ENCODE results near the gene INSL4.

INSL4 gene

GRCh38 chr9:5188060-5188984 lies 42.9 kb upstream of the INSL4 start:
- no peaks in the 10 kb centered on the region for H3K27me3 ChIP-seq (ENCODE audit: insufficient read depth, low read depth)
- no peaks in the 10 kb centered on the region for H3K79me2 ChIP-seq (ENCODE audit: insufficient read depth, low read depth)
- no peak overlapping the region for H3K4me3 ChIP-seq (IDR thresholded peaks at IDR 0.05; ENCODE audit: insufficient read depth, low read depth, low read length)
- H4K20me1 ChIP-seq (ENCODE audit: insufficient read depth): no peaks in the 10 kb centered on the region
- no peak overlapping the region for H2AFZ ChIP-seq (ENCODE audit: low read depth)
- H3K4me1 ChIP-seq (ENCODE audit: low read depth, poor library complexity, severe bottlenecking): no peaks in the 10 kb centered on the region
- H3K36me3 ChIP-seq (ENCODE audit: insufficient read depth): no peaks in the 10 kb centered on the region
- no peak overlapping the region for H3K27ac ChIP-seq
- H3K9ac ChIP-seq: no peak overlapping the region
- H3K4me2 ChIP-seq: no peak overlapping the region
- no peak for TF ChIP-seq CTCF (conservative IDR thresholded peaks at IDR 0.05; ENCODE audit: low read depth, low read length)

GRCh38 chr9:5191985-5192384 lies 39.2 kb upstream of the INSL4 start:
- no peaks in the 10 kb centered on the region for H3K79me2 ChIP-seq (ENCODE audit: insufficient read depth, low read depth)
- no peak for TF ChIP-seq CTCF (conservative IDR thresholded peaks at IDR 0.05; ENCODE audit: low read depth, low read length)
- H3K4me2 ChIP-seq: no peak overlapping the region
- no peak overlapping the region for H3K4me3 ChIP-seq (IDR thresholded peaks at IDR 0.05; ENCODE audit: insufficient read depth, low read depth, low read length)
- H4K20me1 ChIP-seq (ENCODE audit: insufficient read depth): no peaks in the 10 kb centered on the region
- H3K27ac ChIP-seq: no peak overlapping the region
- H3K4me1 ChIP-seq (ENCODE audit: low read depth, poor library complexity, severe bottlenecking): no peaks in the 10 kb centered on the region
- H3K27me3 ChIP-seq (ENCODE audit: insufficient read depth, low read depth): no peaks in the 10 kb centered on the region
- H2AFZ ChIP-seq (ENCODE audit: low read depth): no peak overlapping the region
- no peaks in the 10 kb centered on the region for H3K36me3 ChIP-seq (ENCODE audit: insufficient read depth)
- H3K9ac ChIP-seq: no peak overlapping the region

GRCh38 chr9:5193345-5193744 lies 37.9 kb upstream of the INSL4 start:
- Histone ChIP-seq H3K27ac (no peak overlapping the region), H2AFZ (ENCODE audit: low read depth) (no peak overlapping the region), H3K4me1 (ENCODE audit: low read depth, poor library complexity, severe bottlenecking) (no peaks in the 10 kb centered on the region), H3K9ac (no peak overlapping the region), H4K20me1 (ENCODE audit: insufficient read depth) (no peaks in the 10 kb centered on the region), H3K4me3 (IDR thresholded peaks at IDR 0.05; ENCODE audit: insufficient read depth, low read depth, low read length) (no peak overlapping the region), H3K36me3 (ENCODE audit: insufficient read depth) (no peaks in the 10 kb centered on the region), H3K79me2 (ENCODE audit: insufficient read depth, low read depth) (no peaks in the 10 kb centered on the region), H3K4me2 (no peak overlapping the region), H3K27me3 (ENCODE audit: insufficient read depth, low read depth) (no peaks in the 10 kb centered on the region)
- TF ChIP-seq CTCF (conservative IDR thresholded peaks at IDR 0.05; ENCODE audit: low read depth, low read length): no peak

- Histone ChIP-seq H3K9ac (no peak overlapping the region), H3K36me3 (ENCODE audit: insufficient read depth) (no peaks in the 10 kb centered on the region), H3K27me3 (ENCODE audit: insufficient read depth, low read depth) (no peaks in the 10 kb centered on the region), H2AFZ (ENCODE audit: low read depth) (no peak overlapping the region), H3K79me2 (ENCODE audit: insufficient read depth, low read depth) (no peaks in the 10 kb centered on the region), H3K4me1 (ENCODE audit: low read depth, poor library complexity, severe bottlenecking) (no peaks in the 10 kb centered on the region), H3K27ac (no peak overlapping the region), H3K4me2 (no peak overlapping the region), H4K20me1 (ENCODE audit: insufficient read depth) (no peaks in the 10 kb centered on the region), H3K4me3 (IDR thresholded peaks at IDR 0.05; ENCODE audit: insufficient read depth, low read depth, low read length) (no peak overlapping the region)
- TF ChIP-seq CTCF (conservative IDR thresholded peaks at IDR 0.05; ENCODE audit: low read depth, low read length): no peak
Observed at GRCh38 chr9:5195463-5195862, 35.8 kb upstream of the INSL4 start.
